GM12892 (cell line): ENCODE results near the gene KIF1B.

Source experiments
- DNase-seq: peaks from one replicate; pipeline ENCODE4 v3.0.0; 2011; ENCODE audit not compliant: insufficient read length
- FAIRE-seq: peaks from 2 replicates; lab custom pipeline; 2011; peaks lifted over from hg19 to GRCh38; lab: Jason Lieb, UNC
- POLR2A ChIP-seq: IDR thresholded peaks from 2 replicates; pipeline ENCODE4 v1.6.1; 2011; ENCODE audit warnings: low read depth, low read length, control low read depth
- POLR2AphosphoS5 ChIP-seq: IDR thresholded peaks from 2 replicates; pipeline ENCODE4 v1.6.1; 2011; ENCODE audit warnings: low read depth, low read length, control low read depth
- TAF1 ChIP-seq: IDR thresholded peaks from 2 replicates; pipeline ENCODE4 v1.6.1; 2011; ENCODE audit warnings: low read depth, mild to moderate bottlenecking, control low read depth, low read length, borderline replicate concordance

The KIF1B gene

DNA sequence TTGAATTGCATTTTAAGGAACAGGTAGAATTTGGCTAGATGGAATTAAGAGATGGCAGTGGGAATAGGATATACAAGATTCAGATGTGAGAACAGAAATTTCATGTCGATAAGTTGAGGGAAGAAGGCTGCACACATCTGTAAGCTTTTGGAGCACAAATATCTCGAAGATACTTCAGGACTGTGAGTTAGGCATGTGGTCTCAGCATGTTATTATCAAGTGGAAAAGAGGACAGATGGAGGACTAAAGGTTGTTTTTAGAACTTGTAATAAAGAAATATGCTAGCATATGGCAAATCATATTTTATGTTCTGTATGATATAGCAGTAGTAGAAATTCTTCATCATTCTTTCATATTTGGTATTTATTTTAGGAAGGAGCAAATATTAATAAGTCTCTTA is 61.5 kb downstream of the KIF1B start:
- DNase-seq (no peak), FAIRE-seq (no peak)
- no peak for TF ChIP-seq POLR2A
- no peak for TF ChIP-seq TAF1
- no peak for TF ChIP-seq POLR2AphosphoS5

GRCh38 chr1:10272274-10272673 is 61.9 kb downstream of the KIF1B start:
- FAIRE-seq (no peak), DNase-seq (no peak)
- TF ChIP-seq TAF1, result no peak
- TF ChIP-seq POLR2A, result no peak
- TF ChIP-seq POLR2AphosphoS5, result no peak

DNA sequence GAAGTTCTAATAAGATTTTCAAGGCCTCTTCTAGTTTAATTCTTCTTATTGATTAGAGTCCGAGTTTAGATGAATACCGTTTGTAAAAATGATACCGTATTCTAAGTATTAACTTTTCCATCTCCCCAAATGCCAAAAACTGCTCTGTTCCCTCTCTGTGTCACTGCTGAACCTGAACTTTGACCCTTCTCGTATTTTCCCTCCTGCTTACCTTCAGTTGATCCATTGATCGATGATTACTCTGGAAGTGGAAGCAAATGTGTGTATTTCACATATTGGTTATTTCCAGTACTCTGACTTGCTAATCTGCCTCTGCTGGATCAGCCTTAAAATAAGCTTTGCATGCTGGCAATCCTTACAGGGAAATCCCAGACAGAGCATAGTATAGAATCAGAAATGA is 68.5 kb downstream of the KIF1B start:
- FAIRE-seq, result no peak
- TF ChIP-seq POLR2A, result no peak
- TF ChIP-seq POLR2AphosphoS5, result no peak
- no peak for TF ChIP-seq TAF1
- no peak for DNase-seq

GRCh38 chr1:10280439-10281350 is 70.3 kb downstream of the KIF1B start:
- FAIRE-seq, result no peak
- no peak for DNase-seq
- no peak for TF ChIP-seq POLR2A
- TF ChIP-seq TAF1, result no peak
- TF ChIP-seq POLR2AphosphoS5, result no peak

DNA sequence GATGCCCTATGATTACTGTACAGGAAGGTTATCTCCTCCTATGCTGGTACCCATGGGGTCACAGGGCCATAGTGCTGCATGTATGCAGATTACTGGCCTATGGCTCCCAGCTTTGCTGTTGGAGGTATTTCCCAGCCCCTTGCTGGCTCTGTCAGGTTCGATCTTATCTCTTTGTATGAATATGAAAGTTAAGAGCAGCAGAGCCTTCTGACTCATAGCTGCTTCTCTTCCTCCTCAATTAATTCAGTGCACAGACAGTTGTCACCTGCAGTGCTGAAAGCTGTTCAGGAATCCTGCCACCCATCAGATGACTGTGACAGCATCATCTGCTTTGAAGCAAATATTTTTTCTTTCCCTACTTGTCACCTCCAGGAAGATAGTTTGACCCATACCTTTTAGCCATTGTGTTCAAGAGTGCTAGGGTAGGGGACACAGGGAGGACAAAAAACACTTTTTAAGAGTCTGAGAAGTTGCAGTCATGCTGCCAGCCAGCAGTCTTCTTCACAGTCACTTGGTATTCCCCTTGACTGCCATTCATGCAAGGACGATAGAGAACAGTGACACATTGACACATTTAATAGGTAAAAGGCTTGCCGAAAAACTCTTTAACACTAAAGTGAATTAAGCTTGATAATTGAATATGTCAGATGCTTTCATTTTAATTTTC is 73.1 kb downstream of the KIF1B start:
- DNase-seq (peak; percentile 8), FAIRE-seq (peak; percentile 85)
- no peak for TF ChIP-seq POLR2A
- no peak for TF ChIP-seq POLR2AphosphoS5
- TF ChIP-seq TAF1, result no peak

GRCh38 chr1:10286244-10286643 is 75.9 kb downstream of the KIF1B start:
- no peak for FAIRE-seq
- DNase-seq, result no peak
- TF ChIP-seq POLR2AphosphoS5 (no peak), TAF1 (no peak), POLR2A (no peak)

- TF ChIP-seq TAF1, result no peak
- no peak for FAIRE-seq
- DNase-seq, result no peak
Observed at GRCh38 chr1:10287023-10287645, 76.8 kb downstream of the KIF1B start.

- no peak for TF ChIP-seq TAF1
- no peak for TF ChIP-seq POLR2AphosphoS5
- TF ChIP-seq POLR2A, result no peak
- FAIRE-seq (no peak), DNase-seq (no peak)
Observed at GRCh38 chr1:10288029-10288615, 77.8 kb downstream of the KIF1B start.

- TF ChIP-seq TAF1 (no peak), POLR2AphosphoS5 (no peak), POLR2A (no peak)
- FAIRE-seq, result no peak
- no peak for DNase-seq
Observed at GRCh38 chr1:10291705-10292104, 81.3 kb downstream of the KIF1B start.

GRCh38 chr1:10292188-10292587 is 81.8 kb downstream of the KIF1B start:
- no peak for TF ChIP-seq TAF1
- DNase-seq (no peak), FAIRE-seq (no peak)

DNA sequence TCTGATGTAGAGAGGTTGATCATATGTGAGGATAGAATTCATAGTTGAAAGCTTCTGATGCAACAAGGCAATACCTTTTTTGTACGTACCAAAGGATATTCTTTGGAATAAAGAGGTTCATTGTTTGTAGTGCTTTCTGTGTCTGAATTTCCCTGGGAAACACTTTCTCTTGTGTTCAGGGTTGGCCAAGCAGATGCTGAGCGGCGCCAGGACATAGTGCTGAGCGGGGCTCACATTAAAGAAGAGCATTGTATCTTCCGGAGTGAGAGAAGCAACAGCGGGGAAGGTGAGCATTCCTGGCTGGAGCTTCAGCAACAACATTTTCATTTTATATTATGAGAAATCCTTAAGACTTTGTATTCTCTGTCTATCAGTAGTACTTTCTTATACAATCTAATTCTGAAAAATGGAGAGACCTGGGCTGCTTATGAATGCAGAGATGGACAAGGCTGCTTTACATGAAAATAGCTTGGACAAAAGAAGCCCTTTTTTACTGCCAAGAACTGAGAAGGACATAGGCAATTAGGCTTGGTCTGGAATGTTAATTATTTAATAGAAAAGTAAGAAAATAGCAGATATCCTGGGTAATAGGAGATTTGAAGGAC is 85.2 kb downstream of the KIF1B start:
- no peak for FAIRE-seq
- DNase-seq, result no peak
- no peak for TF ChIP-seq POLR2AphosphoS5
